Measurements from ENCODE around the gene BRS3. TPM values are rescaled to one million over a fixed set of nuclear protein-coding genes. Genes with fewer than 3 reads are reported as not detected.
A peak's percentile ranks its signal among the peaks of the same experiment; 100 is the strongest.

BRS3 gene
- total and polyA plus RNA-seq, 9 of the 15 experiments (the other 6 are each of a cell fraction or from before 2014, with no cell fraction given), result not detected

- TF ChIP-seq PRMT5 (CRISPR knock-in tag; IDR thresholded peaks at IDR 0.05) (no peak), TBP (optimal IDR thresholded peaks at IDR 0.05; ENCODE audit: low read depth, low read length) (no peak), CBFA2T3 (IDR thresholded peaks at IDR 0.05) (no peak), MAZ (CRISPR knock-in tag; conservative IDR thresholded peaks at IDR 0.05 in 1 of 2, IDR thresholded peaks at IDR 0.05 in 1 of 2) (no peak), FOXK2 (conservative IDR thresholded peaks at IDR 0.05 in 1 of 2, IDR thresholded peaks at IDR 0.05 in 1 of 2; ENCODE audit: low read depth in 2 of 2) (peak; percentile 59 to 74; a peak in 2 of 4 replicates), MYNN (IDR thresholded peaks at IDR 0.05) (no peak), MYNN (CRISPR knock-in tag; IDR thresholded peaks at IDR 0.05) (no peak), TEAD4 (IDR thresholded peaks at IDR 0.05; ENCODE audit: low read length) (peak; percentile 15; the same call in 1 of the 2 replicates), TEAD4 (CRISPR knock-in tag; IDR thresholded peaks at IDR 0.05; ENCODE audit: borderline replicate concordance) (no peak), ZNF197 (CRISPR knock-in tag; IDR thresholded peaks at IDR 0.05; ENCODE audit: low read depth) (no peak), KLF10 (CRISPR knock-in tag; IDR thresholded peaks at IDR 0.05) (no peak), CGGBP1 (CRISPR knock-in tag; IDR thresholded peaks at IDR 0.05) (no peak), GTF2E2 (tag; IDR thresholded peaks at IDR 0.05) (no peak), ZNF12 (CRISPR knock-in tag; IDR thresholded peaks at IDR 0.05) (no peak), BMI1 (IDR thresholded peaks at IDR 0.05; ENCODE audit: low read length) (no peak), SETDB1 (IDR thresholded peaks at IDR 0.05; ENCODE audit: low read length) (no peak), KHSRP (IDR thresholded peaks at IDR 0.05) (no peak), POLR2AphosphoS2 (IDR thresholded peaks at IDR 0.05; ENCODE audit: low read length) (no peak), ZNF134 (CRISPR knock-in tag; conservative IDR thresholded peaks at IDR 0.05) (no peak), DPF2 (IDR thresholded peaks at IDR 0.05) (peak; percentile 49; the same call in 1 of the 2 replicates), VEZF1 (CRISPR knock-in tag; IDR thresholded peaks at IDR 0.05) (no peak), SMARCA4 (IDR thresholded peaks at IDR 0.05) (0 out of 2 replicates have a peak, but pooled peaks have one; percentile 26), TRIM28 (IDR thresholded peaks at IDR 0.05) (no peak)
- TF ChIP-seq, protein P1, sequence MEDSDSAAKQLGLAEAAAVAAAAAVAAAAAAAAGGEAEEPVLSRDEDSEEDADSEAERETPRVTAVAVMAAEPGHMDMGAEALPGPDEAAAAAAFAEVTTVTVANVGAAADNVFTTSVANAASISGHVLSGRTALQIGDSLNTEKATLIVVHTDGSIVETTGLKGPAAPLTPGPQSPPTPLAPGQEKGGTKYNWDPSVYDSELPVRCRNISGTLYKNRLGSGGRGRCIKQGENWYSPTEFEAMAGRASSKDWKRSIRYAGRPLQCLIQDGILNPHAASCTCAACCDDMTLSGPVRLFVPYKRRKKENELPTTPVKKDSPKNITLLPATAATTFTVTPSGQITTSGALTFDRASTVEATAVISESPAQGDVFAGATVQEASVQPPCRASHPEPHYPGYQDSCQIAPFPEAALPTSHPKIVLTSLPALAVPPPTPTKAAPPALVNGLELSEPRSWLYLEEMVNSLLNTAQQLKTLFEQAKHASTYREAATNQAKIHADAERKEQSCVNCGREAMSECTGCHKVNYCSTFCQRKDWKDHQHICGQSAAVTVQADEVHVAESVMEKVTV (CRISPR knock-in tag; IDR thresholded peaks at IDR 0.05), result no peak
- TF ChIP-seq, protein P2, sequence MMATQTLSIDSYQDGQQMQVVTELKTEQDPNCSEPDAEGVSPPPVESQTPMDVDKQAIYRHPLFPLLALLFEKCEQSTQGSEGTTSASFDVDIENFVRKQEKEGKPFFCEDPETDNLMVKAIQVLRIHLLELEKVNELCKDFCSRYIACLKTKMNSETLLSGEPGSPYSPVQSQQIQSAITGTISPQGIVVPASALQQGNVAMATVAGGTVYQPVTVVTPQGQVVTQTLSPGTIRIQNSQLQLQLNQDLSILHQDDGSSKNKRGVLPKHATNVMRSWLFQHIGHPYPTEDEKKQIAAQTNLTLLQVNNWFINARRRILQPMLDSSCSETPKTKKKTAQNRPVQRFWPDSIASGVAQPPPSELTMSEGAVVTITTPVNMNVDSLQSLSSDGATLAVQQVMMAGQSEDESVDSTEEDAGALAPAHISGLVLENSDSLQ (IDR thresholded peaks at IDR 0.05), result no peak
- TF ChIP-seq, protein P3, sequence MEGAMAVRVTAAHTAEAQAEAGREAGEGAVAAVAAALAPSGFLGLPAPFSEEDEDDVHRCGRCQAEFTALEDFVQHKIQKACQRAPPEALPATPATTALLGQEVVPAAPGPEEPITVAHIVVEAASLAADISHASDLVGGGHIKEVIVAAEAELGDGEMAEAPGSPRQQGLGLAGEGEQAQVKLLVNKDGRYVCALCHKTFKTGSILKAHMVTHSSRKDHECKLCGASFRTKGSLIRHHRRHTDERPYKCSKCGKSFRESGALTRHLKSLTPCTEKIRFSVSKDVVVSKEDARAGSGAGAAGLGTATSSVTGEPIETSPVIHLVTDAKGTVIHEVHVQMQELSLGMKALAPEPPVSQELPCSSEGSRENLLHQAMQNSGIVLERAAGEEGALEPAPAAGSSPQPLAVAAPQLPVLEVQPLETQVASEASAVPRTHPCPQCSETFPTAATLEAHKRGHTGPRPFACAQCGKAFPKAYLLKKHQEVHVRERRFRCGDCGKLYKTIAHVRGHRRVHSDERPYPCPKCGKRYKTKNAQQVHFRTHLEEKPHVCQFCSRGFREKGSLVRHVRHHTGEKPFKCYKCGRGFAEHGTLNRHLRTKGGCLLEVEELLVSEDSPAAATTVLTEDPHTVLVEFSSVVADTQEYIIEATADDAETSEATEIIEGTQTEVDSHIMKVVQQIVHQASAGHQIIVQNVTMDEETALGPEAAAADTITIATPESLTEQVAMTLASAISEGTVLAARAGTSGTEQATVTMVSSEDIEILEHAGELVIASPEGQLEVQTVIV (CRISPR knock-in tag; IDR thresholded peaks at IDR 0.05; ENCODE audit: borderline replicate concordance), result 0 out of 2 replicates have a peak, but pooled peaks have one; percentile 80
These were observed 8.5 kb downstream of the BRS3 start (continued) for GRCh38 chrX:136496186-136496763.
